ENCODE measurements around the gene STX3. TPM values are rescaled to one million over a fixed set of nuclear protein-coding genes. Genes with fewer than 3 reads are reported as not detected.

Gene STX3
- total and polyA plus RNA-seq, 2 of the 8 experiments (the other 6 are each of a cell fraction or from before 2014, with no cell fraction given): 50.5 to 56.1 TPM

GRCh38 chr11:59847626-59848025, 92.5 kb downstream of the STX3 start:
- no peaks in the 10 kb centered on the region for H3K79me1 ChIP-seq (ENCODE audit: low read depth, low read length)
- H3K4me3 ChIP-seq (ENCODE audit: extremely low read depth in 1 of 4, insufficient read depth in 2 of 4, low read depth in 3 of 4, low read length in 4 of 4): no peak overlapping the region
- no peak overlapping the region for H2BK120ac ChIP-seq (replicated peaks; ENCODE audit: low read depth, low read length)
- H2AK5ac ChIP-seq (ENCODE audit: low read depth, low read length): no peak overlapping the region
- H3K4me1 ChIP-seq (replicated peaks in 1 of 4; ENCODE audit: control insufficient read depth in 3 of 4, insufficient read depth in 4 of 4, low read length in 3 of 4): peaks cover 0 to 4% (median 2%) of the 10 kb centered on the region in 4 experiments; a peak in 3 of 7 replicates
- H3K4ac ChIP-seq (replicated peaks; ENCODE audit: insufficient read length, low read depth, low read length): no peak overlapping the region
- H3K23ac ChIP-seq (ENCODE audit: insufficient read length): no peak overlapping the region
- no peak overlapping the region for H4K5ac ChIP-seq (ENCODE audit: insufficient read length, low read depth, low read length)
- no peaks in the 10 kb centered on the region for H3K23me2 ChIP-seq (ENCODE audit: low read depth, low read length)
- no peak for FAIRE-seq
- no peak overlapping the region for H2BK15ac ChIP-seq (ENCODE audit: low read length)
- 93% methylated on average over 3 of the region's 3 CpGs; no CpG with 5 or more reads in 1 of the 2 experiments for WGBS, 2 experiments (ENCODE audit: extremely low coverage in 1 of 2, insufficient coverage in 1 of 2, insufficient read length in 1 of 2, insufficient replicate concordance in 2 of 2, low coverage in 1 of 2, low lambda C conversion rate in 2 of 2, missing lambda C conversion rate in 1 of 2)
- H2BK12ac ChIP-seq (ENCODE audit: low read depth, low read length): no peak overlapping the region
- no peak overlapping the region for H3K4me2 ChIP-seq (ENCODE audit: insufficient read depth in 1 of 2, low read depth in 2 of 2, low read length in 2 of 2)
- no peak overlapping the region for H2BK20ac ChIP-seq (ENCODE audit: low read length)
- no peaks in the 10 kb centered on the region for H3K27me3 ChIP-seq (replicated peaks in 1 of 4; ENCODE audit: control insufficient read depth in 3 of 4, extremely low read depth in 1 of 4, insufficient read depth in 3 of 4, low read length in 3 of 4)
- no peak overlapping the region for H3K9ac ChIP-seq (replicated peaks in 1 of 4; ENCODE audit: extremely low read depth in 1 of 4, low read depth in 3 of 4, low read length in 3 of 4)
- H2BK5ac ChIP-seq (ENCODE audit: low read depth, low read length): no peak overlapping the region
- no peaks in the 10 kb centered on the region for H4K20me1 ChIP-seq (replicated peaks in 1 of 2; ENCODE audit: control insufficient read depth in 1 of 2, insufficient read depth in 2 of 2, low read length in 2 of 2)
- H2AFZ ChIP-seq (ENCODE audit: low read length): no peak overlapping the region
- CTCF ChIA-PET (ENCODE audit: partially characterized antibody): interaction anchor here (3.6 kb wide), 1 partner anchor 25 kb away, joined by 8 read pairs; no protein-coding TSS in a partner anchor
- no peak overlapping the region for H4K91ac ChIP-seq (replicated peaks; ENCODE audit: insufficient read length, low read length)
- POLR2A ChIA-PET (ENCODE audit: partially characterized antibody): no interaction called here
- no peak overlapping the region for H3K14ac ChIP-seq (ENCODE audit: insufficient read length)
- no peak overlapping the region for H3K56ac ChIP-seq (replicated peaks; ENCODE audit: insufficient read length, low read depth, low read length)
- no peak overlapping the region for H4K8ac ChIP-seq (ENCODE audit: extremely low read depth, insufficient read depth, low read length)
- DNase-seq (ENCODE audit: low read depth in 1 of 2, low spot score in 2 of 2): no peak
- no peaks in the 10 kb centered on the region for H3K79me2 ChIP-seq (ENCODE audit: control insufficient read depth in 1 of 2, insufficient read depth in 2 of 2, low read length in 2 of 2)
- no peak overlapping the region for H3K18ac ChIP-seq (ENCODE audit: extremely low read depth, low read length)
- H3K27ac ChIP-seq (ENCODE audit: low read depth, low read length): no peak overlapping the region
- H3K9me3 ChIP-seq (ENCODE audit: insufficient read depth in 2 of 2, low read depth in 1 of 2, low read length in 1 of 2): 0 out of 4 replicates have a peak, but pooled peaks cover 0 to 3% of the 10 kb centered on the region in 2 experiments
- no peak for TF ChIP-seq USF2 (IDR thresholded peaks at IDR 0.05; ENCODE audit: low read length)
- H3K36me3 ChIP-seq (ENCODE audit: control insufficient read depth in 2 of 4, insufficient read depth in 4 of 4, low read length in 3 of 4): no peaks in the 10 kb centered on the region

Data from H1 (cell line).